ENCODE measurements around the gene FUT7. TPM values are rescaled to one million over a fixed set of nuclear protein-coding genes. Genes with fewer than 3 reads are reported as not detected.
"Not testable (repeated sequence)": the region's sequence is repeated elsewhere in the genome, so short reads cannot be mapped to it uniquely, and the experiment has no call there.

Gene FUT7
- total RNA-seq, 1 experiment from 2014 or later: not detected

GRCh38 chr9:137063311-137064026 lies 31.6 kb upstream of the FUT7 start:
- H4K91ac ChIP-seq (ENCODE audit: insufficient read length, low read depth, low read length): no peak overlapping the region
- peaks cover 7 to 11% of the 10 kb centered on the region in 2 experiments for H3K4me1 Mint-ChIP-seq
- WGBS (ENCODE audit: extremely low coverage, insufficient read length, low lambda C conversion rate): no CpG with 5 or more reads among the region's 26 CpGs

GRCh38 chr9:137062798-137063197 lies 30.9 kb upstream of the FUT7 start:
- H3K4me2 ChIP-seq (ENCODE audit: insufficient read depth, insufficient read length, low read length); H2AK5ac ChIP-seq (ENCODE audit: insufficient read length, low read length); H3K23ac ChIP-seq (ENCODE audit: insufficient read length, low read depth, low read length); H2BK15ac ChIP-seq (ENCODE audit: low read depth, low read length); H3K27me3 ChIP-seq (ENCODE audit: insufficient read depth, low read length); H3K56ac ChIP-seq (ENCODE audit: insufficient read length, low read depth, low read length); DNase-seq; H3K27ac ChIP-seq (ENCODE audit: insufficient read length, low read depth, low read length); H3T11ph ChIP-seq (ENCODE audit: low read length); H3K9me3 ChIP-seq (ENCODE audit: control insufficient read depth, low read depth, low read length); H3K14ac ChIP-seq (ENCODE audit: insufficient read depth, low read length); H2AFZ ChIP-seq (ENCODE audit: low read length); H3K4ac ChIP-seq (ENCODE audit: low read depth, low read length); H3K79me2 ChIP-seq (ENCODE audit: insufficient read depth, low read length); H2BK5ac ChIP-seq (ENCODE audit: insufficient read length, low read length); H4K91ac ChIP-seq (ENCODE audit: insufficient read length, low read depth, low read length); H4K5ac ChIP-seq (ENCODE audit: insufficient read length, low read depth, low read length); H3K27ac Mint-ChIP-seq; H3K4me1 Mint-ChIP-seq; H4K20me1 ChIP-seq (ENCODE audit: control insufficient read depth, insufficient read depth, insufficient read length); H3K4me1 ChIP-seq (ENCODE audit: insufficient read depth, low read length); H4K8ac ChIP-seq (replicated peaks; ENCODE audit: insufficient read length, low read depth, low read length); H3K27me3 Mint-ChIP-seq (ENCODE audit: low read depth); H3K23me2 ChIP-seq (ENCODE audit: insufficient read length, low read depth, low read length, poor library complexity, severe bottlenecking); H3K79me1 ChIP-seq (ENCODE audit: insufficient read depth, low read depth, low read length, poor library complexity, severe bottlenecking); H2BK120ac ChIP-seq (ENCODE audit: low read depth, low read length, poor library complexity, severe bottlenecking); H2BK20ac ChIP-seq (ENCODE audit: low read depth, low read length, poor library complexity, severe bottlenecking); H3K9ac ChIP-seq (ENCODE audit: extremely low read depth, insufficient read length, low read length); H2BK12ac ChIP-seq (ENCODE audit: insufficient read length, low read depth, low read length); H3K4me3 Mint-ChIP-seq; H3K36me3 Mint-ChIP-seq (ENCODE audit: insufficient read depth in 1 of 3, low read depth in 3 of 3); H3K9me3 Mint-ChIP-seq; H3K18ac ChIP-seq (ENCODE audit: insufficient read length, low read depth, low read length): not testable (repeated sequence)
- no CpG with 5 or more reads among the region's 9 CpGs for WGBS (ENCODE audit: extremely low coverage, insufficient read length, low lambda C conversion rate)

More at GRCh38 chr9:137063311-137064026, 31.6 kb upstream of the FUT7 start:
- Histone ChIP-seq H3K18ac (ENCODE audit: insufficient read length, low read depth, low read length) (no peak overlapping the region), H2BK5ac (ENCODE audit: insufficient read length, low read length) (no peak overlapping the region), H2BK120ac (ENCODE audit: low read depth, low read length, poor library complexity, severe bottlenecking) (no peak overlapping the region), H3K23ac (ENCODE audit: insufficient read length, low read depth, low read length) (no peak overlapping the region), H3K9ac (ENCODE audit: extremely low read depth, insufficient read length, low read length) (no peak overlapping the region), H3T11ph (ENCODE audit: low read length) (no peak overlapping the region), H3K79me1 (ENCODE audit: insufficient read depth, low read depth, low read length, poor library complexity, severe bottlenecking) (no peaks in the 10 kb centered on the region), H3K14ac (ENCODE audit: insufficient read depth, low read length) (no peak overlapping the region), H3K4me2 (ENCODE audit: insufficient read depth, insufficient read length, low read length) (no peak overlapping the region), H2BK15ac (ENCODE audit: low read depth, low read length) (no peak overlapping the region), H2AFZ (ENCODE audit: low read length) (no peak overlapping the region), H3K27ac (ENCODE audit: insufficient read length, low read depth, low read length) (no peak overlapping the region), H4K8ac (replicated peaks; ENCODE audit: insufficient read length, low read depth, low read length) (no peak overlapping the region), H3K56ac (ENCODE audit: insufficient read length, low read depth, low read length) (no peak overlapping the region), H3K27me3 (ENCODE audit: insufficient read depth, low read length) (no peaks in the 10 kb centered on the region), H2BK12ac (ENCODE audit: insufficient read length, low read depth, low read length) (no peak overlapping the region), H3K79me2 (ENCODE audit: insufficient read depth, low read length) (no peaks in the 10 kb centered on the region), H4K5ac (ENCODE audit: insufficient read length, low read depth, low read length) (no peak overlapping the region), H3K9me3 (ENCODE audit: control insufficient read depth, low read depth, low read length) (no peaks in the 10 kb centered on the region), H4K20me1 (ENCODE audit: control insufficient read depth, insufficient read depth, insufficient read length) (peaks cover 3% of the 10 kb centered on the region), H3K4me1 (ENCODE audit: insufficient read depth, low read length) (no peaks in the 10 kb centered on the region), H3K4ac (ENCODE audit: low read depth, low read length) (no peak overlapping the region), H2BK20ac (ENCODE audit: low read depth, low read length, poor library complexity, severe bottlenecking) (no peak overlapping the region), H2AK5ac (ENCODE audit: insufficient read length, low read length) (no peak overlapping the region), H3K23me2 (ENCODE audit: insufficient read length, low read depth, low read length, poor library complexity, severe bottlenecking) (no peaks in the 10 kb centered on the region)
- DNase-seq: no peak
- no peak overlapping the region; a peak in 1 of 7 replicates for H3K27ac Mint-ChIP-seq
- peaks cover 8% of the 10 kb centered on the region for H3K27me3 Mint-ChIP-seq (ENCODE audit: low read depth)
- H3K4me3 Mint-ChIP-seq: no peak overlapping the region
- no peaks in the 10 kb centered on the region for H3K9me3 Mint-ChIP-seq
- TF ChIP-seq CTCF (conservative IDR thresholded peaks at IDR 0.05): no peak
- H3K36me3 Mint-ChIP-seq (ENCODE audit: insufficient read depth in 1 of 3, low read depth in 3 of 3): peaks cover 0 to 5% (median 4%) of the 10 kb centered on the region in 3 experiments; a peak in 4 of 7 replicates

Measured in H9 (cell line).